Activated CD8-positive, alpha-beta memory T cell treated with anti-CD3 and anti-CD28 coated beads, Interleukin-2, amount 50 U/mL, for 1 hour (primary cell): ENCODE measurements around the gene CLPTM1L.
"Not testable (repeated sequence)": the region's sequence is repeated elsewhere in the genome, so short reads cannot be mapped to it uniquely, and the experiment has no call there.

Source experiments
- DNase-seq: peaks from one replicate; pipeline ENCODE4 v3.0.0-alpha.2; 2020; ENCODE audit errors: extremely low read depth

The CLPTM1L gene

GRCh38 chr5:1339139-1339817 is 5.6 kb downstream of the CLPTM1L start:
- DNase-seq: not testable (repeated sequence)

GRCh38 chr5:1338506-1339070 is 6.3 kb downstream of the CLPTM1L start:
- DNase-seq: no peak

GRCh38 chr5:1338196-1338490 is 6.8 kb downstream of the CLPTM1L start:
- DNase-seq: no peak

- no peak for DNase-seq
Measured at GRCh38 chr5:1337489-1338195, 7.3 kb downstream of the CLPTM1L start.

- DNase-seq: no peak
Measured at GRCh38 chr5:1336749-1337488, 8.0 kb downstream of the CLPTM1L start.

GRCh38 chr5:1336106-1336561 is 8.8 kb downstream of the CLPTM1L start:
- no peak for DNase-seq

- DNase-seq: no peak
Measured at GRCh38 chr5:1335540-1336095, 9.3 kb downstream of the CLPTM1L start.

GRCh38 chr5:1334831-1335539 is 9.9 kb downstream of the CLPTM1L start:
- no peak for DNase-seq

GRCh38 chr5:1333986-1334385 is 10.9 kb downstream of the CLPTM1L start:
- DNase-seq: no peak

GRCh38 chr5:1333286-1333685 is 11.6 kb downstream of the CLPTM1L start:
- not testable (repeated sequence) for DNase-seq

GRCh38 chr5:1332461-1333001 is 12.4 kb downstream of the CLPTM1L start:
- no peak for DNase-seq

- no peak for DNase-seq
Measured at GRCh38 chr5:1331861-1332405, 13.0 kb downstream of the CLPTM1L start.

- DNase-seq: no peak
Measured at GRCh38 chr5:1330847-1331831, 13.8 kb downstream of the CLPTM1L start.

- no peak for DNase-seq
Measured at GRCh38 chr5:1330146-1330846, 14.6 kb downstream of the CLPTM1L start.

- DNase-seq: no peak
Measured at GRCh38 chr5:1329111-1329579, 15.8 kb downstream of the CLPTM1L start.

GRCh38 chr5:1328237-1329110 is 16.4 kb downstream of the CLPTM1L start:
- not testable (repeated sequence) for DNase-seq

GRCh38 chr5:1326901-1327756 is 17.8 kb downstream of the CLPTM1L start:
- DNase-seq: not testable (repeated sequence)
